Right lobe of liver (tissue), 4 donors: ENCODE results near the gene PIM3.

Experiments
- POLR2A ChIP-seq: fragments of 450-650 bp; IDR thresholded peaks from one replicate; pipeline ENCODE4 v1.6.1; 2017; ENCODE audit warnings: antibody characterized with exemption, mild to moderate bottlenecking
- TF ChIP-seq, protein P1 (sequence below), 4 donors: fragments of 200-600 bp in 3 of 4; fragments of 450-650 bp in 1 of 4; IDR thresholded peaks; one replicate each; pipeline versions ENCODE4 v1.5.1 to v1.8.0; 2016 to 2022; ENCODE audit warnings: antibody characterized with exemption in 4 of 4, mild to moderate bottlenecking in 2 of 4
- donor health status: DM: no; HTN: no; CAD: no.
- donor health status: DM: no; HTN: no; CAD: no.
- donor health status: DM: no; HTN: yes; CAD: no.

DNA sequence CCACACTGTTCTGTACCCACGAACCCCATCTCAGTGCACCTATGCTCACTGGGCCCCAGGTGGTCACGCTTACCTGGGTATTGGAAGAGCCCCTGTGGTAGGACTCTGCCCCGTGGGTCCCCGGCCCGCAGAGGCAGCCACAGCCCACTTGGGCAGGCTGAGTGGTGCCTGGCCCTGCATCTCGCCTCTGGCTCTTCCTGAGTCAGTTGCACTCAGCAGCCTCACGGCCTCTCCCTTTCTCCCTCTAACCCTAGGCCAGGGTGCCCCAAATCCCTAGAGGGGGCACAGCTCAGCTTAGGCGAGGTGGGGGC lies 32.4 kb upstream of the PIM3 start:
- TF ChIP-seq, protein P1, sequence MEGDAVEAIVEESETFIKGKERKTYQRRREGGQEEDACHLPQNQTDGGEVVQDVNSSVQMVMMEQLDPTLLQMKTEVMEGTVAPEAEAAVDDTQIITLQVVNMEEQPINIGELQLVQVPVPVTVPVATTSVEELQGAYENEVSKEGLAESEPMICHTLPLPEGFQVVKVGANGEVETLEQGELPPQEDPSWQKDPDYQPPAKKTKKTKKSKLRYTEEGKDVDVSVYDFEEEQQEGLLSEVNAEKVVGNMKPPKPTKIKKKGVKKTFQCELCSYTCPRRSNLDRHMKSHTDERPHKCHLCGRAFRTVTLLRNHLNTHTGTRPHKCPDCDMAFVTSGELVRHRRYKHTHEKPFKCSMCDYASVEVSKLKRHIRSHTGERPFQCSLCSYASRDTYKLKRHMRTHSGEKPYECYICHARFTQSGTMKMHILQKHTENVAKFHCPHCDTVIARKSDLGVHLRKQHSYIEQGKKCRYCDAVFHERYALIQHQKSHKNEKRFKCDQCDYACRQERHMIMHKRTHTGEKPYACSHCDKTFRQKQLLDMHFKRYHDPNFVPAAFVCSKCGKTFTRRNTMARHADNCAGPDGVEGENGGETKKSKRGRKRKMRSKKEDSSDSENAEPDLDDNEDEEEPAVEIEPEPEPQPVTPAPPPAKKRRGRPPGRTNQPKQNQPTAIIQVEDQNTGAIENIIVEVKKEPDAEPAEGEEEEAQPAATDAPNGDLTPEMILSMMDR (IDR thresholded peaks at IDR 0.05), result no peak
- TF ChIP-seq POLR2A, result no peak
